Measurements from ENCODE around the gene FAM136A. TPM values are rescaled to one million over a fixed set of nuclear protein-coding genes. Genes with fewer than 3 reads are reported as not detected.
A peak's percentile ranks its signal among the peaks of the same experiment; 100 is the strongest.

Gene FAM136A
- total and polyA plus RNA-seq, 12 donors, result 12.0 to 46.2 (median 24.3) TPM

- DNase-seq, result no peak
- Histone ChIP-seq H3K9me3 (replicated peaks in 1 of 3) (no peaks in the 10 kb centered on the region), H3K36me3 (replicated peaks in 1 of 2) (no peaks in the 10 kb centered on the region), H3K4me3 (no peak overlapping the region), H3K27me3 (no peaks in the 10 kb centered on the region), H3K27ac (no peak overlapping the region), H3K4me1 (replicated peaks in 1 of 2) (no peaks in the 10 kb centered on the region)
- TF ChIP-seq POLR2A (IDR thresholded peaks at IDR 0.05) (no peak), CTCF (IDR thresholded peaks at IDR 0.05) (no peak)
- WGBS, 4 donors, result 79 to 95% (median 87%) methylated on average over 4 of the region's 4 CpGs
- intact Hi-C loops (cut with DNase I), result no loop called here
Observed at GRCh38 chr2:70336552-70336951, 34.7 kb upstream of the FAM136A start.

GRCh38 chr2:70331012-70331411 lies 29.1 kb upstream of the FAM136A start:
- no peak for DNase-seq
- H3K4me1 ChIP-seq (replicated peaks in 1 of 2), result no peaks in the 10 kb centered on the region
- no peaks in the 10 kb centered on the region for H3K9me3 ChIP-seq (replicated peaks in 1 of 3)
- H3K27me3 ChIP-seq, result no peaks in the 10 kb centered on the region
- TF ChIP-seq CTCF (IDR thresholded peaks at IDR 0.05), result no peak
- TF ChIP-seq POLR2A (IDR thresholded peaks at IDR 0.05), result no peak
- WGBS, 4 donors, result 83 to 90% (median 87%) methylated on average over 7 of the region's 7 CpGs
- intact Hi-C loops (cut with DNase I), result no loop called here
- H3K27ac ChIP-seq, result no peak overlapping the region
- no peak overlapping the region for H3K4me3 ChIP-seq
- H3K36me3 ChIP-seq (replicated peaks in 1 of 2), result no peaks in the 10 kb centered on the region

GRCh38 chr2:70330476-70330875 lies 28.6 kb upstream of the FAM136A start:
- no peak overlapping the region for H3K27ac ChIP-seq
- no peak for DNase-seq
- H3K36me3 ChIP-seq (replicated peaks in 1 of 2), result no peaks in the 10 kb centered on the region
- WGBS, 4 donors, result 85 to 93% (median 89%) methylated on average over 3 of the region's 3 CpGs
- no peak for TF ChIP-seq POLR2A (IDR thresholded peaks at IDR 0.05)
- TF ChIP-seq CTCF (IDR thresholded peaks at IDR 0.05), result no peak
- H3K4me1 ChIP-seq (replicated peaks in 1 of 2), result no peaks in the 10 kb centered on the region
- no peaks in the 10 kb centered on the region for H3K9me3 ChIP-seq (replicated peaks in 1 of 3)
- intact Hi-C loops (cut with DNase I), result no loop called here
- H3K27me3 ChIP-seq, result no peaks in the 10 kb centered on the region
- H3K4me3 ChIP-seq, result no peak overlapping the region

GRCh38 chr2:70328921-70329561 lies 27.2 kb upstream of the FAM136A start:
- intact Hi-C loops (cut with DNase I), result no loop called here
- Histone ChIP-seq H3K36me3 (replicated peaks in 1 of 2) (no peaks in the 10 kb centered on the region), H3K9me3 (replicated peaks in 1 of 3) (no peaks in the 10 kb centered on the region), H3K4me1 (replicated peaks in 1 of 2) (no peaks in the 10 kb centered on the region), H3K27me3 (no peaks in the 10 kb centered on the region), H3K4me3 (no peak overlapping the region), H3K27ac (peak overlapping the region in 4 of 5 donors; percentile 33 to 87 (median 49))
- 41 to 55% (median 49%) methylated on average over 6 of the region's 6 CpGs for WGBS, 4 donors
- no peak for TF ChIP-seq CTCF (IDR thresholded peaks at IDR 0.05)
- TF ChIP-seq POLR2A (IDR thresholded peaks at IDR 0.05), result no peak
- peak; percentile 35 to 74 (median 71) for DNase-seq
